T-helper 2 cell treated with Interferon-gamma antibody and Interleukin-4, amounts not matched to agents 5 μg/mL and 100 μg/mL, for 36 hours (primary cell): Measurements from ENCODE around the gene RIMS4.
"Not testable (repeated sequence)": the region's sequence is repeated elsewhere in the genome, so short reads cannot be mapped to it uniquely, and the experiment has no call there.

Experiments
- DNase-seq: peaks from one replicate; pipeline ENCODE4 v3.0.0; 2021; ENCODE audit warnings: low spot score
- H3K27ac Mint-ChIP-seq: one replicate; pipeline ENCODE4 v1.8.0; 2021; ENCODE audit warnings: mild to moderate bottlenecking, mixed read lengths
- H3K27me3 Mint-ChIP-seq: one replicate; pipeline ENCODE4 v1.8.0; 2021; ENCODE audit warnings: low read depth, mixed read lengths
- H3K36me3 Mint-ChIP-seq: one replicate; pipeline ENCODE4 v1.8.0; 2021; ENCODE audit warnings: low read depth, mixed read lengths
- H3K4me1 Mint-ChIP-seq: one replicate; pipeline ENCODE4 v1.8.0; 2021; ENCODE audit warnings: low read depth, mixed read lengths
- H3K4me3 Mint-ChIP-seq: one replicate; pipeline ENCODE4 v1.8.0; 2022; ENCODE audit warnings: mild to moderate bottlenecking, moderate library complexity, mixed read lengths
- H3K9me3 Mint-ChIP-seq: one replicate; pipeline ENCODE4 v1.8.0; 2021; ENCODE audit warnings: mixed read lengths

The RIMS4 gene

DNA sequence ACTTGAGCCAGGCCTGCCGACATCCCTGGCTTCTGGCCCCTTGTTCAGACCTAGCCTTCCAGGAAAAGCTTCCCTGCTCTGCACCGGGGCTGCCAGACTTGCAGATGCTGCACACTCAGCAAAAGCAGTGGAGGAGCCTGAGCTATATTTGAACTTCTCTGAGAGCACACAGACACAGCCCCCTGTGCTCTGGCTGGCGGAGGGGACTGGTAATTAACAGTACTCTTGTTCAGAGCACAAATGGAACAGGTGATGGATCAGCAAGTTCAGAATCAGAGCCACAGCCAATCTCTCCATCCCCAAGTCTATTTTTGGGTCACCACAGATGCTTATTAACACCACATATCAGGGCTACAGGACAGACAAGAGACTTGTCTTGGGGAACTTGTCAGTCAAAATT, 27.6 kb upstream of the RIMS4 start:
- Mint-ChIP-seq H3K36me3 (no peaks in the 10 kb centered on the region), H3K27me3 (peaks cover 4% of the 10 kb centered on the region), H3K4me3 (no peak overlapping the region), H3K4me1 (no peaks in the 10 kb centered on the region), H3K27ac (no peak overlapping the region), H3K9me3 (no peaks in the 10 kb centered on the region)
- no peak for DNase-seq

GRCh38 chr20:44836601-44837120, 26.3 kb upstream of the RIMS4 start:
- DNase-seq = no peak
- H3K36me3 Mint-ChIP-seq = no peaks in the 10 kb centered on the region
- H3K4me1 Mint-ChIP-seq = no peaks in the 10 kb centered on the region
- no peak overlapping the region for H3K4me3 Mint-ChIP-seq
- no peaks in the 10 kb centered on the region for H3K9me3 Mint-ChIP-seq
- H3K27ac Mint-ChIP-seq = no peak overlapping the region
- H3K27me3 Mint-ChIP-seq = peaks cover 15% of the 10 kb centered on the region

GRCh38 chr20:44835661-44836221, 25.4 kb upstream of the RIMS4 start:
- Mint-ChIP-seq H3K27ac (no peak overlapping the region), H3K9me3 (no peaks in the 10 kb centered on the region), H3K27me3 (peaks cover 22% of the 10 kb centered on the region), H3K4me1 (no peaks in the 10 kb centered on the region), H3K36me3 (no peaks in the 10 kb centered on the region), H3K4me3 (no peak overlapping the region)
- DNase-seq = no peak

GRCh38 chr20:44835116-44835515, 24.8 kb upstream of the RIMS4 start:
- peaks cover 26% of the 10 kb centered on the region for H3K27me3 Mint-ChIP-seq
- H3K27ac Mint-ChIP-seq = no peak overlapping the region
- no peak overlapping the region for H3K4me3 Mint-ChIP-seq
- H3K4me1 Mint-ChIP-seq = no peaks in the 10 kb centered on the region
- no peaks in the 10 kb centered on the region for H3K9me3 Mint-ChIP-seq
- H3K36me3 Mint-ChIP-seq = no peaks in the 10 kb centered on the region
- DNase-seq = no peak

- no peak overlapping the region for H3K27ac Mint-ChIP-seq
Observed at GRCh38 chr20:44834693-44835092, 24.3 kb upstream of the RIMS4 start.

DNA sequence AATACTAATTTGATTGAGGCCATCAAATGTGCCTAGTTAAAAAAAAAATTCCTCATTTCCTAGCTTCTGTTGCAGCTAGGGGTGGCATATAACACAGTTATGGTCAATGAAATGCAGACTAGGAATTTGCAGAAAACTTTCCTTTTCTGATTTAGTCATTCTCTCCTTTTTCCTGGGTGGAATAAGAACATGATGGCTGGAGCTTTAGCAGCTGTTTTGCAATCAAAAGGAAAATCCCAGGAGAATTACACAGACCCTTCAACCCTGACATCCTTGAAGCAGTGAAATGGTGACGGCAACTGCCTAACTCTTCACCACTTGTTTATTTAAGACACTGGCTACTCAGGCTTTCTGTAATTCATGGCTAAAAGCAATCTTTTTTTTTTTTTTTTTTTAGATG, 23.1 kb upstream of the RIMS4 start:
- Mint-ChIP-seq H3K4me3 (no peak overlapping the region), H3K27ac (no peak overlapping the region), H3K9me3 (no peaks in the 10 kb centered on the region), H3K27me3 (peaks cover 33% of the 10 kb centered on the region), H3K4me1 (no peaks in the 10 kb centered on the region), H3K36me3 (no peaks in the 10 kb centered on the region)
- DNase-seq = no peak

More at GRCh38 chr20:44834693-44835092, 24.3 kb upstream of the RIMS4 start:
- no peak for DNase-seq
- Mint-ChIP-seq H3K36me3 (no peaks in the 10 kb centered on the region), H3K27me3 (peaks cover 28% of the 10 kb centered on the region), H3K4me1 (no peaks in the 10 kb centered on the region), H3K9me3 (no peaks in the 10 kb centered on the region), H3K4me3 (no peak overlapping the region)

GRCh38 chr20:44832724-44833123, 22.4 kb upstream of the RIMS4 start:
- H3K4me3 Mint-ChIP-seq = no peak overlapping the region
- H3K36me3 Mint-ChIP-seq = no peaks in the 10 kb centered on the region
- H3K27ac Mint-ChIP-seq = no peak overlapping the region
- H3K9me3 Mint-ChIP-seq = no peaks in the 10 kb centered on the region
- no peaks in the 10 kb centered on the region for H3K4me1 Mint-ChIP-seq
- H3K27me3 Mint-ChIP-seq = peaks cover 37% of the 10 kb centered on the region
- no peak for DNase-seq

DNA sequence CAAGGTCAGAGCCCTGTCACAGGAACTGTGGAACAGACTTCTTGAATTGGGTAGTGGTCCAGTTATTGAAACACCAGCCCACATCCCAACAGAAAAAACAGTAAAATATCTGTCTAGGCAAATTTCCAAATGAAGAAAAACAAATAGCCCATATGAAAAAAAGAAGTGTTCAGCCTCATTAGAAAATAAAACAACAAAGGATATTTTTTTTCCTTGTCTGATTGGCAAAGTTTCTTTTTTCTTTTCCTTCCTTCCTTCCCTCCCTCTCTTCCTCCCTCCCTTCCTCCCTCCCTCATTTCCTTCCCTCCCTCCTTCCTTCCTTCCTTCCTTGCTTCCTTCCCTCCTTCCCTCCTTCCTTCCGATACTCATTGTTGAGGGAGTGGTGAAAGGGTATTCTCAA, 20.6 kb upstream of the RIMS4 start:
- H3K9me3 Mint-ChIP-seq = no peaks in the 10 kb centered on the region
- DNase-seq = no peak
- no peaks in the 10 kb centered on the region for H3K36me3 Mint-ChIP-seq
- no peak overlapping the region for H3K27ac Mint-ChIP-seq
- no peaks in the 10 kb centered on the region for H3K4me1 Mint-ChIP-seq
- H3K27me3 Mint-ChIP-seq = peaks cover 45% of the 10 kb centered on the region
- no peak overlapping the region for H3K4me3 Mint-ChIP-seq

- H3K27ac Mint-ChIP-seq = no peak overlapping the region
- H3K9me3 Mint-ChIP-seq = no peaks in the 10 kb centered on the region
- no peak overlapping the region for H3K4me3 Mint-ChIP-seq
- no peaks in the 10 kb centered on the region for H3K36me3 Mint-ChIP-seq
- no peaks in the 10 kb centered on the region for H3K4me1 Mint-ChIP-seq
- no peak for DNase-seq
- peaks cover 45% of the 10 kb centered on the region for H3K27me3 Mint-ChIP-seq
Observed at GRCh38 chr20:44830523-44830922, 20.2 kb upstream of the RIMS4 start.

DNA sequence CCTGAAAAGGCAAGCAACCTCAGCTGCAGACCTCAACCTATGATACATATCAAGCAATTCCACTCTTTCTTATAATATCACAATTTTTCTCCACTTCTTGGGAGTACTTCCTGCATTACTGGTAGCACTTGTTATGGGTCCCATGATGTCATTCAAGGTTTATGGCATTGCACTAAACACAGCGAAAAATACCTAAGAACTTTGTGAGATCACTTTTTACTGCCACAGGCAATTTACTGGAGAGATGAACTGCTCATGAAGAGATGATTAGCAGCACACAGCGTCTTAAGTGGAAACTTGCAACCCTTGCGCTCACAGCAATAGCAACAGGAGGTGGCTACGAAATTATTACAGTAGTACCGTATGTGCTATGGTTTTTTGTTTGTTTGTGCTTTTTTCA, 19.3 kb upstream of the RIMS4 start:
- H3K9me3 Mint-ChIP-seq = no peaks in the 10 kb centered on the region
- no peak overlapping the region for H3K27ac Mint-ChIP-seq
- no peak overlapping the region for H3K4me3 Mint-ChIP-seq
- H3K36me3 Mint-ChIP-seq = no peaks in the 10 kb centered on the region
- no peaks in the 10 kb centered on the region for H3K4me1 Mint-ChIP-seq
- peaks cover 45% of the 10 kb centered on the region for H3K27me3 Mint-ChIP-seq
- DNase-seq = no peak

DNA sequence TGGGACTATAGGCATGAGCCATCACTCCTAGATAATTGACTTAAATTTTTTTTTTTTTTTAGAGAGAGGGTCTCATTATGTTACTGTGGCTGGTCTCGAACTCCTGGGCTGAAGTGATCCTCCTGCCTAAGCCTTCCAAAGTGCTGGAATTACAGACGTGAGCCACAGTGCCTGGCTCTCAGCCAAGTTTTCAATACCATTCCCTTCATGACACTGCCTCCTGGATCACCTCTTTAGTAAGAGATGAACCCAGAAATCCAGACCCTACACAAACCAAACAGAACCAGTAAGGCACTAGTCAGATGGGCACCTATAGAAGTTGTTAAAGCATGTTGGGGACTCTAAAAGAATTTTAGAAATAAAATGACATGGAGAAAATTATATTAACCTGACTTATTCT, 18.3 kb upstream of the RIMS4 start:
- no peak overlapping the region for H3K4me3 Mint-ChIP-seq
- peaks cover 45% of the 10 kb centered on the region for H3K27me3 Mint-ChIP-seq
- no peaks in the 10 kb centered on the region for H3K36me3 Mint-ChIP-seq

DNA sequence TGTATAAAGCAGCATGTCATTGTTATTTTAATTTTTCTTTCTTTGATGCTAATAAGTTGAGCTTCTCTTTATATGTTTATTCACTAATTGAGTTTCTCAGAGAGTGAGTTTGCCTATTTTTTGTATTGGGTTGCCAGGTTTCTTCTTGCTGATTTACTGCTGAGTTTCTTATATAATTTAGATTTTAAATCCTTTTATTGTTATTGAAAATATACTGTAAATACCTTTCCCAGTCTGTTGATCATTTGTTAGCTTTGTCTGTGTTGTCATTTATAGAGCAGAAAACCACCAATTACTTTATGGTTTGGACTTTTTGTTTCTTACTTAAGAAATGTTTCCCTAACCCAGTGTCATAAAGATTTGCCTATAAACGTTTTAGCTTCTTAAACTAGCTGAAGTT, 17.1 kb upstream of the RIMS4 start:
- DNase-seq = no peak
- Mint-ChIP-seq H3K36me3 (no peaks in the 10 kb centered on the region), H3K9me3 (no peaks in the 10 kb centered on the region), H3K27me3 (peaks cover 38% of the 10 kb centered on the region), H3K27ac (no peak overlapping the region), H3K4me1 (no peaks in the 10 kb centered on the region), H3K4me3 (no peak overlapping the region)

More for the DNA sequence above, 18.3 kb upstream of the RIMS4 start:
- H3K27ac Mint-ChIP-seq = no peak overlapping the region
- no peaks in the 10 kb centered on the region for H3K4me1 Mint-ChIP-seq
- no peaks in the 10 kb centered on the region for H3K9me3 Mint-ChIP-seq
- no peak for DNase-seq

GRCh38 chr20:44821576-44821975, 11.2 kb upstream of the RIMS4 start:
- H3K27me3 Mint-ChIP-seq = peaks cover 11% of the 10 kb centered on the region
- H3K4me1 Mint-ChIP-seq, H3K9me3 Mint-ChIP-seq, H3K36me3 Mint-ChIP-seq, H3K27ac Mint-ChIP-seq, H3K4me3 Mint-ChIP-seq, DNase-seq: not testable (repeated sequence)

DNA sequence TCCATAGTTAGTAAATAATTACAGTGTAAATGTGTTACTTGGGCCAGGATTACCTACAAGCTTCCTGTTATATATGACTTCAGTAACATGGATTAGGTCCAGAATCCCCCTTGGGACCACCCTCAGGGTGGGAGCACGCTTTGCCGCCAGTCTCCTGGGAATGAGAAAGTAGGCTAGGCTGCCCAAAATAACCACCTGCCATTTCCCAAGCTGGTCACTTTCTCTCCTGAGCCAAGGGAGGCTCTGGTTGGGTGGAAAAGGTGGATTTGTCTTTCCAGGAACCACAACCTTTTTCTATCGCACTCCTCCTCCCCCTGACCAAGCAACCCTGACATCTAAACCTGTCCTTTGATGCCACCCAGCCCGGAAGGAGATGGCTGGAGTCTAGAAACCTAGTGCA, 9.6 kb upstream of the RIMS4 start:
- Mint-ChIP-seq H3K4me3 (no peak overlapping the region), H3K36me3 (no peaks in the 10 kb centered on the region), H3K27me3 (peaks cover 6% of the 10 kb centered on the region), H3K27ac (no peak overlapping the region), H3K4me1 (no peaks in the 10 kb centered on the region), H3K9me3 (no peaks in the 10 kb centered on the region)
- no peak for DNase-seq
